MM.1S (cell line): ENCODE measurements around the gene MRNIP.

ENCODE experiments used
- DNase-seq: peaks from one replicate; pipeline ENCODE4 v3.0.0-alpha.2; 2015
- H2AFZ ChIP-seq: fragments of 300-600 bp; sonication (generic); 2 replicates; pipeline ENCODE4 v1.6.0; 2016; ENCODE audit warnings: antibody characterized with exemption, low read length
- H3F3A ChIP-seq: fragments of 300-600 bp; sonication (generic); 2 replicates; pipeline ENCODE4 v1.6.1; 2016; ENCODE audit warnings: mild to moderate bottlenecking, antibody characterized with exemption, low read length, moderate library complexity, mixed read lengths; ENCODE audit not compliant: insufficient read depth
- H3K27ac ChIP-seq: fragments of 300-600 bp; sonication (generic); 2 replicates; pipeline ENCODE4 v1.5.1; 2016; ENCODE audit warnings: mild to moderate bottlenecking, low read length
- H3K27me3 ChIP-seq: fragments of 300-600 bp; sonication (generic); replicated peaks from 2 replicates; pipeline ENCODE4 v1.6.0; 2016; ENCODE audit warnings: low read length; ENCODE audit not compliant: insufficient read depth
- H3K36me3 ChIP-seq: fragments of 300-600 bp; sonication (generic); replicated peaks from 2 replicates; pipeline ENCODE4 v1.6.1; 2016; ENCODE audit warnings: mild to moderate bottlenecking, low read length, mixed read lengths; ENCODE audit not compliant: insufficient read depth
- H3K4me1 ChIP-seq: fragments of 300-600 bp; sonication (generic); 2 replicates; pipeline ENCODE4 v1.6.1; 2016; ENCODE audit warnings: low read length, mixed read lengths
- H3K4me2 ChIP-seq: fragments of 300-600 bp; sonication (generic); 2 replicates; pipeline ENCODE4 v1.6.0; 2016; ENCODE audit warnings: low read depth, low read length
- H3K4me3 ChIP-seq: fragments of 300-600 bp; sonication (generic); 2 replicates; pipeline ENCODE4 v1.5.1; 2016; ENCODE audit warnings: low read length, mixed read lengths
- H3K79me2 ChIP-seq: fragments of 300-600 bp; sonication (generic); 2 replicates; pipeline ENCODE4 v1.6.1; 2016; ENCODE audit warnings: mixed run types, low read length, mixed read lengths
- H3K9ac ChIP-seq: fragments of 300-600 bp; sonication (generic); 2 replicates; pipeline ENCODE4 v1.6.1; 2016; ENCODE audit warnings: low read length, mixed read lengths
- H3K9me2 ChIP-seq: fragments of 300-600 bp; sonication (generic); replicated peaks from 2 replicates; pipeline ENCODE4 v1.6.1; 2016; ENCODE audit warnings: mild to moderate bottlenecking, low read length, mixed read lengths; ENCODE audit not compliant: insufficient read depth
- H3K9me3 ChIP-seq: fragments of 300-600 bp; sonication (generic); replicated peaks from 2 replicates; pipeline ENCODE4 v1.6.1; 2016; ENCODE audit warnings: mild to moderate bottlenecking, low read length, mixed read lengths; ENCODE audit not compliant: insufficient read depth
- H4K20me1 ChIP-seq: fragments of 300-600 bp; sonication (generic); 2 replicates; pipeline ENCODE4 v1.6.1; 2016; ENCODE audit warnings: mild to moderate bottlenecking, low read length, moderate library complexity, mixed read lengths; ENCODE audit not compliant: insufficient read depth
- CTCF ChIP-seq: fragments of 300-600 bp; sonication (generic); IDR thresholded peaks from 2 replicates; pipeline ENCODE4 v1.5.1; 2016; ENCODE audit warnings: antibody characterized with exemption, low read length, mixed read lengths
- EZH2 ChIP-seq: fragments of 300-600 bp; sonication (generic); optimal IDR thresholded peaks from 2 replicates; pipeline ENCODE3; 2017; ENCODE audit warnings: low read depth, mild to moderate bottlenecking, antibody characterized with exemption, low read length, mixed read lengths
- EZH2phosphoT487 ChIP-seq: fragments of 300-600 bp; sonication (generic); IDR thresholded peaks from 2 replicates; pipeline ENCODE4 v1.6.1; 2018; ENCODE audit warnings: antibody characterized with exemption, low read length

The MRNIP gene

GRCh38 chr5:179840321-179840720 lies 18.3 kb downstream of the MRNIP start:
- Histone ChIP-seq H3K4me2 (no peak overlapping the region), H3K9me2 (no peaks in the 10 kb centered on the region), H3K36me3 (peaks cover 17% of the 10 kb centered on the region), H3F3A (peaks cover 40% of the 10 kb centered on the region), H2AFZ (no peak overlapping the region), H3K79me2 (no peaks in the 10 kb centered on the region), H3K9ac (no peak overlapping the region), H4K20me1 (no peaks in the 10 kb centered on the region), H3K4me1 (no peaks in the 10 kb centered on the region), H3K4me3 (no peak overlapping the region), H3K27ac (no peak overlapping the region), H3K27me3 (no peaks in the 10 kb centered on the region), H3K9me3 (no peaks in the 10 kb centered on the region)
- no peak for TF ChIP-seq CTCF
- TF ChIP-seq EZH2, result no peak
- no peak for TF ChIP-seq EZH2phosphoT487
- no peak for DNase-seq

GRCh38 chr5:179839328-179840256 lies 19.0 kb downstream of the MRNIP start:
- Histone ChIP-seq H3K36me3 (peaks cover 17% of the 10 kb centered on the region), H3K4me1 (no peaks in the 10 kb centered on the region), H3K27me3 (no peaks in the 10 kb centered on the region), H3K9ac (no peak overlapping the region), H3K4me3 (no peak overlapping the region), H3K9me3 (no peaks in the 10 kb centered on the region), H3K9me2 (no peaks in the 10 kb centered on the region), H3K27ac (no peak overlapping the region), H3F3A (peaks cover 40% of the 10 kb centered on the region), H3K4me2 (no peak overlapping the region), H3K79me2 (no peaks in the 10 kb centered on the region), H4K20me1 (no peaks in the 10 kb centered on the region), H2AFZ (no peak overlapping the region)
- DNase-seq, result no peak
- TF ChIP-seq EZH2, result no peak
- TF ChIP-seq CTCF, result no peak
- no peak for TF ChIP-seq EZH2phosphoT487

GRCh38 chr5:179837076-179838011 lies 21.3 kb downstream of the MRNIP start:
- H4K20me1 ChIP-seq, result no peaks in the 10 kb centered on the region

More at GRCh38 chr5:179837076-179838011, 21.3 kb downstream of the MRNIP start:
- Histone ChIP-seq H3K4me3 (no peak overlapping the region), H3K4me1 (no peaks in the 10 kb centered on the region), H2AFZ (no peak overlapping the region), H3K9me3 (no peaks in the 10 kb centered on the region), H3F3A (peaks cover 51% of the 10 kb centered on the region), H3K79me2 (peaks cover 14% of the 10 kb centered on the region), H3K4me2 (no peak overlapping the region), H3K36me3 (peaks cover 26% of the 10 kb centered on the region), H3K27ac (no peak overlapping the region), H3K27me3 (no peaks in the 10 kb centered on the region), H3K9me2 (no peaks in the 10 kb centered on the region), H3K9ac (no peak overlapping the region)
- DNase-seq, result no peak
- no peak for TF ChIP-seq EZH2
- no peak for TF ChIP-seq CTCF
- no peak for TF ChIP-seq EZH2phosphoT487
